ENCODE results near the gene CCBE1.

DNA sequence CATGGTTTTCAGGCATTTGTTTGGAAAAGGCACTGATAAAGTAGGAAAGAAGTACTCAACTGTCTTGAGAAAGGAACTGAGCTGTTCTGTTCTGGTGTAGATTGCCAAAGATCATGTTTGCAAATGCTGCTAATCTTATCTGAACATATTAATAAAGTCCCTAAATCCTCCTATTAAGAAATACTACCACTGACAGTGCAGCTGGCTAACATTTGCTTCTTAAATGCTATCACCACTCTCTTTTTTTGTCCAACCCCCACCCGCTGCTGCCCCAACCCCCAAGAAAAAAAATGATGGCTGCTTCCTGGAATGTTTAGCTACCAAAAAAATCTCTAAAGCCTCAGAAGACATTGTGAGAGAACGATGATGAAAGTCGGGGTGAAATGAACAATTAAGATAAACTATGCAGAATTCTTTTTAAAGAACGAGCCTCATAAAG lies 130.7 kb downstream of the CCBE1 start:
- TF ChIP-seq, protein P1, sequence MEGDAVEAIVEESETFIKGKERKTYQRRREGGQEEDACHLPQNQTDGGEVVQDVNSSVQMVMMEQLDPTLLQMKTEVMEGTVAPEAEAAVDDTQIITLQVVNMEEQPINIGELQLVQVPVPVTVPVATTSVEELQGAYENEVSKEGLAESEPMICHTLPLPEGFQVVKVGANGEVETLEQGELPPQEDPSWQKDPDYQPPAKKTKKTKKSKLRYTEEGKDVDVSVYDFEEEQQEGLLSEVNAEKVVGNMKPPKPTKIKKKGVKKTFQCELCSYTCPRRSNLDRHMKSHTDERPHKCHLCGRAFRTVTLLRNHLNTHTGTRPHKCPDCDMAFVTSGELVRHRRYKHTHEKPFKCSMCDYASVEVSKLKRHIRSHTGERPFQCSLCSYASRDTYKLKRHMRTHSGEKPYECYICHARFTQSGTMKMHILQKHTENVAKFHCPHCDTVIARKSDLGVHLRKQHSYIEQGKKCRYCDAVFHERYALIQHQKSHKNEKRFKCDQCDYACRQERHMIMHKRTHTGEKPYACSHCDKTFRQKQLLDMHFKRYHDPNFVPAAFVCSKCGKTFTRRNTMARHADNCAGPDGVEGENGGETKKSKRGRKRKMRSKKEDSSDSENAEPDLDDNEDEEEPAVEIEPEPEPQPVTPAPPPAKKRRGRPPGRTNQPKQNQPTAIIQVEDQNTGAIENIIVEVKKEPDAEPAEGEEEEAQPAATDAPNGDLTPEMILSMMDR (conservative IDR thresholded peaks at IDR 0.05; ENCODE audit: low read depth, low read length) = no peak
- TF ChIP-seq BHLHE40 (IDR thresholded peaks at IDR 0.05; ENCODE audit: low read depth, low read length) (no peak), MAFK (IDR thresholded peaks at IDR 0.05; ENCODE audit: low read depth, low read length) (no peak), RCOR1 (IDR thresholded peaks at IDR 0.05; ENCODE audit: insufficient replicate concordance, low read length) (no peak), RAD21 (IDR thresholded peaks at IDR 0.05; ENCODE audit: low read length) (no peak), POLR2A (IDR thresholded peaks at IDR 0.05; ENCODE audit: low read depth, low read length) (no peak), RFX5 (IDR thresholded peaks at IDR 0.05; ENCODE audit: low read depth, low read length) (no peak), CEBPB (IDR thresholded peaks at IDR 0.05; ENCODE audit: low read depth, low read length) (peak; percentile 16; the same call in 1 of the 2 replicates), MAZ (IDR thresholded peaks at IDR 0.05; ENCODE audit: borderline replicate concordance, low read depth, low read length) (no peak), SMC3 (IDR thresholded peaks at IDR 0.05; ENCODE audit: low read depth, low read length) (no peak)
- TF ChIP-seq, protein P2, sequence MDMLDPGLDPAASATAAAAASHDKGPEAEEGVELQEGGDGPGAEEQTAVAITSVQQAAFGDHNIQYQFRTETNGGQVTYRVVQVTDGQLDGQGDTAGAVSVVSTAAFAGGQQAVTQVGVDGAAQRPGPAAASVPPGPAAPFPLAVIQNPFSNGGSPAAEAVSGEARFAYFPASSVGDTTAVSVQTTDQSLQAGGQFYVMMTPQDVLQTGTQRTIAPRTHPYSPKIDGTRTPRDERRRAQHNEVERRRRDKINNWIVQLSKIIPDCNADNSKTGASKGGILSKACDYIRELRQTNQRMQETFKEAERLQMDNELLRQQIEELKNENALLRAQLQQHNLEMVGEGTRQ (IDR thresholded peaks at IDR 0.05; ENCODE audit: low read depth, low read length) = no peak

Measured in IMR-90 (cell line).